22Rv1 (cell line): ENCODE measurements around the gene PLEKHM3.

Experiments
- H3K27ac ChIP-seq: fragments of 450-650 bp; 2 replicates; pipeline ENCODE4 v1.5.1; 2017
- CTCF ChIP-seq: fragments of 450-650 bp; IDR thresholded peaks from 2 replicates; pipeline ENCODE4 v1.5.1; 2017; ENCODE audit warnings: mild to moderate bottlenecking
- ZFX ChIP-seq: fragments of 450-650 bp; IDR thresholded peaks from 2 replicates; pipeline ENCODE4 v1.6.1; 2017; ENCODE audit warnings: antibody characterized with exemption, borderline replicate concordance

The PLEKHM3 gene

GRCh38 chr2:208025037-208025813 lies at the start of gene PLEKHM3:
Gene PLEKHM3 (minus strand): TSS chr2:208025527. CDS start chr2:208001639, 23,888 bp downstream.
- H3K27ac ChIP-seq = peak within 1 kb of the TSS; percentile 56

GRCh38 chr2:208074610-208075356 lies 49.5 kb upstream of the PLEKHM3 start:
- TF ChIP-seq ZFX = no peak
- no peak for TF ChIP-seq CTCF
- no peak overlapping the region for H3K27ac ChIP-seq

More at GRCh38 chr2:208025037-208025813, at the start of gene PLEKHM3:
- no peak for TF ChIP-seq ZFX
- no peak for TF ChIP-seq CTCF

- no peak overlapping the region for H3K27ac ChIP-seq
- TF ChIP-seq CTCF (peak; percentile 94), ZFX (no peak)
Observed at GRCh38 chr2:208072250-208072892, 47.0 kb upstream of the PLEKHM3 start.

GRCh38 chr2:208069186-208069585 lies 43.9 kb upstream of the PLEKHM3 start:
- H3K27ac ChIP-seq = no peak overlapping the region
- TF ChIP-seq CTCF (no peak), ZFX (no peak)

- H3K27ac ChIP-seq = no peak overlapping the region
Observed at GRCh38 chr2:208066016-208066415, 40.7 kb upstream of the PLEKHM3 start.

GRCh38 chr2:208065476-208065875 lies 40.1 kb upstream of the PLEKHM3 start:
- TF ChIP-seq ZFX = no peak
- no peak for TF ChIP-seq CTCF

More at GRCh38 chr2:208066016-208066415, 40.7 kb upstream of the PLEKHM3 start:
- TF ChIP-seq CTCF = no peak
- no peak for TF ChIP-seq ZFX

More at GRCh38 chr2:208065476-208065875, 40.1 kb upstream of the PLEKHM3 start:
- no peak overlapping the region for H3K27ac ChIP-seq
